HG03432 (cell line): ENCODE data around the gene ITGA2B.
A peak's percentile ranks its signal among the peaks of the same experiment; 100 is the strongest.
"Not testable (repeated sequence)": the region's sequence is repeated elsewhere in the genome, so short reads cannot be mapped to it uniquely, and the experiment has no call there.

Source experiments
- ATAC-seq: cut with Tn5 transposase; IDR thresholded peaks from one replicate; pipeline ENCODE4 v1.9.1; 2021; ENCODE audit warnings: mild to moderate bottlenecking, moderate library complexity; ENCODE audit not compliant: unreplicated experiment

ITGA2B gene

GRCh38 chr17:44333371-44333770 lies 56.1 kb downstream of the ITGA2B start:
- ATAC-seq, result no peak

DNA sequence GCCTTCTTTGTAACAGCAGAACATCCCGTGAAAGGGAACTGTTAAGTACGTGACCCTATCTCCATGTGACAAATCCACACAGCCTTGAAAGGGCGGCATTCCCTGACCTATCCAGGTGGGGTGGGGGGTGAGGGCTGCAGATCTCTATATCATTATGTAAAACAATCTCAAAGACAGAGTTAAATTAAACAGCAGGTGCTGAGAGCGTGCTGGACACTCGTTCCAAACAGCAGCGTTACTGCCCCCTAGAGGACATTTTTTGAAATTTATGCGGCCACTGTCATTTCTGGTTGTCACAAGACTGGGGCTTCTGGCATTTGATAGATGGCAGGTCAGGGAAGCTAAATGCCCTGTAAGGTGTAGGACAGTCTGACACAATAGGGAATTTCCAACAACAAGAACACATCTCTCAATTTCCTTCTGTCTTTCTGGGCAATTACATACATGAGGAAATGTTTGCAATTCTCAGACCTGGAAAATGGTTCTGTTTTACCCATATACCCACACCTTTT lies 58.1 kb downstream of the ITGA2B start:
- ATAC-seq, result no peak

GRCh38 chr17:44330263-44330662 lies 59.2 kb downstream of the ITGA2B start:
- not testable (repeated sequence) for ATAC-seq

- ATAC-seq, result not testable (repeated sequence)
These were observed 59.9 kb downstream of the ITGA2B start for GRCh38 chr17:44329516-44329915.

- ATAC-seq, result no peak
These were observed 61.6 kb downstream of the ITGA2B start for GRCh38 chr17:44327715-44328449.

DNA sequence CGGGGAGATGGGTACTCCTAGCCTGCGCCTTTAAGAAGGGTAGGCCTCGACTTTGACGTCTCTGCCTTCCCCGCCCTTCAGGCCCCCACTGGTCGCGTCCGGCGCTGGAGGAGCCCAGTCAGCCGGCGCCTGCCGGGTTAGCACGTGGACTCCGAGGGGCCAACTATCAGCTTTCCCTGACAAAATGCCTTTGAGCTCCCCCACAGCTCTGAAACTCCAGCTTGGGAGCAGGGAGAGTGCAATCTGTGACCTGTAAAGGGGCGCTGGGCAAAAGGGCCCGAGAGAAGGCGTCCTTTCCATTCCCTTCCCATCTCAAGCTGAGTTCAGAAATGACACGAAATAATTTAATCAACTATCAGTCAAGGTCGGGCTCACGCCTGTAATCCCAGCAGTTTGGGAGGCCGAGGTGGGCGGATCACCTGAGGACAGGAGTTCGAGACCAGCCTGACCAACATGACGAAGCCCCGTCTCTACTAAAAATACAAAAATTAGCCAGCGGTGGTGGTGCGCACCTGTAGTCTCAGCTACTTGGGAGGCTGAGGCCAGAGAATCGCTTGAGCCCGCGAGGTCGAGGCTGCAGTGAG lies 62.5 kb downstream of the ITGA2B start:
- ATAC-seq, result peak; percentile 45

DNA sequence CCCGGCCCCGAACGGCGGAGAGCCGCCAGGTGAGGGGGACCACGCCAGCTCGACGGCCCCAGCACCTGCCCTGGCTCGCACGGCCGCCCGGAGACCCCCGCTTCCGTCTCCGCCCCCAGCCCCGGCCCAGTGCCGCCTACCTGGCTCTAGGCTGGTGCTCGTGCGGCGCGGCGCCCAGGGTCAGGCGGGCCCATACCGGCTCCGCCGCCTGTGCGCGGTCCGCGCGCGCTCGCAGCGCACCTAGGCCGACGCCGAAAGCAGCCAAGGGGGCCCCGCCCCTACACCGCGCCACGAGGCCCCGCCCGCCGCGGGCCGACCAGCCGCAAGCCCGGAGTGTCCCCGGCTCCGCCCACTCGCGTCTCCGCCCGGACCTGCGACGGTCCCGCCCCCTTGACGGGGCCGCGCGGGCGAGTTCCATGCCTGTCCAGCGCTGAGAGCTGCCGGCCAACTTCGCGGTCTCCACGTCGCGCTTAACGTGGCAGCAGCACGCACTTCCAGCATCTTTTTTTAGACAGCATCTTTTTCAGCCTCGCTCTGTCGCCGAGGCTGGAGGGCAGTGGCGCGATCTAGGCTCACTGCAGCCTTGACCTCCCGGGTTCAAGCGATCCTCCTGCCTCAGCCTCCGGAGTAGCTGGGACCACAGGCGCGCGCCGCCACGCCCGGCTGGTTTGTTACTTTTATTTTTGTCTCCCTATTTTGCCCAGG lies 64.7 kb downstream of the ITGA2B start, which contains the start of gene SLC25A39:
Gene SLC25A39 (minus strand): TSS at position 253 of the 705 bp plus-strand sequence. CDS start 1,261 bp downstream, outside the sequence.
- ATAC-seq, result peak; percentile 75

- peak; percentile 2 for ATAC-seq
These were observed 65.3 kb downstream of the ITGA2B start for GRCh38 chr17:44324092-44324570.

GRCh38 chr17:44323359-44324091 lies 65.9 kb downstream of the ITGA2B start:
- ATAC-seq, result no peak

GRCh38 chr17:44322236-44322895 lies 67.1 kb downstream of the ITGA2B start:
- no peak for ATAC-seq
